ENCODE data around the gene DCBLD1.

GRCh38 chr6:117520603-117521395, 38.3 kb downstream of the DCBLD1 start:
- no peak for TF ChIP-seq CTCF (conservative IDR thresholded peaks at IDR 0.05)
- no peak for TF ChIP-seq ZFX (IDR thresholded peaks at IDR 0.05)

All from C4-2B (cell line).